K562 (cell line): ENCODE results near the gene PRKACA. TPM values are rescaled to one million over a fixed set of nuclear protein-coding genes. Genes with fewer than 3 reads are reported as not detected.

Experiments
- BACH1 ChIP-seq: fragments of 200-800 bp; sonication (Bioruptor generic); IDR thresholded peaks from 2 replicates; pipeline ENCODE4 v1.6.1; 2016; ENCODE audit warnings: missing genetic modification characterization, missing compliant biosample characterization
- CXXC5 ChIP-seq: fragments of 250-450 bp; sonication (Bioruptor Pico); IDR thresholded peaks from 2 replicates; pipeline ENCODE4 v1.8.0; 2022; ENCODE audit warnings: inconsistent platforms, mild to moderate bottlenecking, moderate library complexity
- ERF ChIP-seq: fragments of 450-650 bp; formaldehyde crosslinking; IDR thresholded peaks from 2 replicates; pipeline ENCODE4 v1.4.0; 2020; ENCODE audit warnings: mild to moderate bottlenecking, mixed read lengths
- EWSR1 ChIP-seq: fragments of 450-650 bp; IDR thresholded peaks from 2 replicates; pipeline ENCODE4 v1.6.1; 2018; ENCODE audit warnings: borderline replicate concordance, mild to moderate bottlenecking, low read depth, moderate library complexity; ENCODE audit not compliant: partially characterized antibody
- MAFF ChIP-seq: IDR thresholded peaks from 2 replicates; pipeline ENCODE4 v1.6.1; 2012; ENCODE audit warnings: low read length, improper control_type of control experiment
- NCOA2 ChIP-seq, 2 experiments: fragments of 450-650 bp; IDR thresholded peaks; 2 replicates each; pipeline ENCODE4 v1.6.1; 2018; ENCODE audit warnings: mild to moderate bottlenecking in 2 of 2, moderate library complexity in 1 of 2; ENCODE audit not compliant: partially characterized antibody in 2 of 2
- RNF2 ChIP-seq: sonication (generic); IDR thresholded peaks from 2 replicates; pipeline ENCODE4 v1.6.1; 2016
- RNF219 ChIP-seq: fragments of 250-450 bp; sonication (Bioruptor Pico); IDR thresholded peaks from 2 replicates; pipeline ENCODE4 v1.5.0; 2022; ENCODE audit warnings: mild to moderate bottlenecking
- SP1 ChIP-seq: sonication (generic); formaldehyde crosslinking; IDR thresholded peaks from 2 replicates; pipeline ENCODE4 v1.8.1; 2022; ENCODE audit warnings: mild to moderate bottlenecking, missing genetic modification reagents
- ZMIZ1 ChIP-seq, 2 experiments: fragments of 150-350 bp in 1 of 2; IDR thresholded peaks; 2 replicates each; pipeline ENCODE4 v1.6.1; 2012 to 2016; ENCODE audit warnings: low read depth in 2 of 2, low read length in 2 of 2, mild to moderate bottlenecking in 1 of 2, moderate library complexity in 1 of 2
- ZNF311 ChIP-seq: fragments of 250-450 bp; sonication (Bioruptor Pico); IDR thresholded peaks from 2 replicates; pipeline ENCODE4 v1.4.0; 2020; ENCODE audit warnings: mild to moderate bottlenecking, moderate library complexity
- ZNF609 ChIP-seq: sonication (generic); formaldehyde crosslinking; IDR thresholded peaks from 2 replicates; pipeline ENCODE4 v1.8.1; 2023; ENCODE audit warnings: missing genetic modification reagents, mild to moderate bottlenecking, borderline replicate concordance
- ZNF740 ChIP-seq, 3 experiments: fragments of 200-800 bp in 1 of 3; sonication (Bioruptor generic) in 1 of 3; sonication (generic) in 1 of 3; formaldehyde crosslinking in 1 of 3; IDR thresholded peaks; 2 replicates each; pipeline versions ENCODE4 v1.6.1 to v1.8.0; 2016 to 2022; ENCODE audit warnings: mild to moderate bottlenecking in 2 of 3, missing compliant biosample characterization in 2 of 3, missing genetic modification characterization in 2 of 3, missing genetic modification reagents in 1 of 3
- ZNF76 ChIP-seq: fragments of 250-450 bp; sonication (Bioruptor Pico); IDR thresholded peaks from 2 replicates; pipeline ENCODE4 v1.4.0; 2020; ENCODE audit warnings: mild to moderate bottlenecking, moderate library complexity, borderline replicate concordance
- polyA plus RNA-seq, 8 experiments: library from polyadenylated mRNA; depleted of rRNA in 4 of 8; stranded (reverse) in 5 of 8; unstranded in 3 of 8; fragments of >200 nt; fragmentation: Nextera tagmentation in 2 of 8; fragmentation: Illumina TruSeq in 1 of 8; extraction: Ambion mirVana in 2 of 8; extraction: Trizol in 1 of 8; gene quantifications; 2 replicates each; pipeline versions ENCODE4 v1.2.1 to v1.2.3, GENCODE V29; 2011 to 2014; ENCODE audit warnings: inconsistent platforms in 1 of 8, missing spikeins in 1 of 8
- total RNA-seq, 7 experiments: library from RNA; depleted of rRNA in 6 of 7; stranded (reverse); fragments of >200 nt in 6 of 7; fragmentation: Illumina TruSeq in 2 of 7; extraction: Trizol in 2 of 7; gene quantifications; 2 replicates each; pipeline versions ENCODE4 v1.2.1 to v1.2.3, GENCODE V29; 2011 to 2021; ENCODE audit warnings: low replicate concordance in 1 of 7

PRKACA gene
- total and polyA plus RNA-seq, 9 of the 15 experiments (the other 6 are each of a cell fraction or from before 2014, with no cell fraction given) = 1.2 to 63.1 (median 13.0) TPM

- no peak for TF ChIP-seq ZNF76 (CRISPR knock-in tag)
- no peak for TF ChIP-seq EWSR1
- TF ChIP-seq ZMIZ1 (IDR thresholded peaks at IDR 0.05; ENCODE audit: low read depth in 2 of 2, low read length in 2 of 2) = peak in 1 of 2 experiments; percentile 57; a peak in 1 of 4 replicates
- TF ChIP-seq ZNF609 (CRISPR knock-in tag) = peak; percentile 77; the same call in 1 of the 2 replicates
- no peak for TF ChIP-seq ZNF740 (CRISPR knock-in tag; IDR thresholded peaks at IDR 0.05)
- no peak for TF ChIP-seq ZNF740 (tag; IDR thresholded peaks at IDR 0.05)
- peak; percentile 56; the same call in 1 of the 2 replicates for TF ChIP-seq RNF2
- no peak for TF ChIP-seq MAFF
- no peak for TF ChIP-seq RNF219
- TF ChIP-seq SP1 (CRISPR knock-in tag) = peak; percentile 61
- TF ChIP-seq CXXC5 (CRISPR knock-in tag) = peak; percentile 80
- TF ChIP-seq NCOA2 (IDR thresholded peaks at IDR 0.05; ENCODE audit: partially characterized antibody in 2 of 2) = no peak
- TF ChIP-seq ZNF311 (CRISPR knock-in tag) = no peak
- TF ChIP-seq BACH1 = peak; percentile 51; the same call in 1 of the 2 replicates
- no peak for TF ChIP-seq ERF (CRISPR knock-in tag)
Measured at GRCh38 chr19:14142262-14143190, 25.0 kb upstream of the PRKACA start (continued).
